IPS-18c (cell line): ENCODE measurements around the gene RNF135.
"Not testable (repeated sequence)": the region's sequence is repeated elsewhere in the genome, so short reads cannot be mapped to it uniquely, and the experiment has no call there.

Experiments
- H3K4me3 ChIP-seq: 2 replicates; pipeline ENCODE4 v1.7.0; 2013; ENCODE audit warnings: low read depth, mild to moderate bottlenecking, low read length, moderate library complexity; ENCODE audit not compliant: insufficient read depth
- H3K9me3 ChIP-seq: one replicate; pipeline ENCODE4 v1.6.1; 2013; ENCODE audit warnings: mild to moderate bottlenecking, low read length, moderate library complexity; ENCODE audit not compliant: control insufficient read depth, insufficient read depth

Gene RNF135

GRCh38 chr17:30950669-30951399 is 20.0 kb upstream of the RNF135 start:
- no peak overlapping the region for H3K4me3 ChIP-seq
- H3K9me3 ChIP-seq, result no peaks in the 10 kb centered on the region

GRCh38 chr17:30952638-30953393 is 18.0 kb upstream of the RNF135 start:
- no peak overlapping the region for H3K4me3 ChIP-seq
- no peaks in the 10 kb centered on the region for H3K9me3 ChIP-seq

- no peaks in the 10 kb centered on the region for H3K9me3 ChIP-seq
- H3K4me3 ChIP-seq, result no peak overlapping the region
Measured at GRCh38 chr17:30954046-30954830, 16.6 kb upstream of the RNF135 start.

- Histone ChIP-seq H3K4me3 (no peak overlapping the region), H3K9me3 (no peaks in the 10 kb centered on the region)
Measured at GRCh38 chr17:30956764-30957374, 14.0 kb upstream of the RNF135 start.

GRCh38 chr17:30957741-30958140 is 13.1 kb upstream of the RNF135 start:
- Histone ChIP-seq H3K9me3 (no peaks in the 10 kb centered on the region), H3K4me3 (no peak overlapping the region)

- Histone ChIP-seq H3K9me3 (no peaks in the 10 kb centered on the region), H3K4me3 (no peak overlapping the region)
Measured at GRCh38 chr17:30958187-30958586, 12.7 kb upstream of the RNF135 start.

- no peak overlapping the region for H3K4me3 ChIP-seq
Measured at GRCh38 chr17:30961209-30962188, 9.3 kb upstream of the RNF135 start.

GRCh38 chr17:30964312-30964711 is 6.5 kb upstream of the RNF135 start:
- not testable (repeated sequence) for H3K9me3 ChIP-seq, H3K4me3 ChIP-seq

More at GRCh38 chr17:30961209-30962188, 9.3 kb upstream of the RNF135 start:
- no peaks in the 10 kb centered on the region for H3K9me3 ChIP-seq

GRCh38 chr17:30964876-30965275 is 6.0 kb upstream of the RNF135 start:
- Histone ChIP-seq H3K4me3 (no peak overlapping the region), H3K9me3 (no peaks in the 10 kb centered on the region)

GRCh38 chr17:30965686-30966085 is 5.2 kb upstream of the RNF135 start:
- H3K4me3 ChIP-seq, result no peak overlapping the region
- H3K9me3 ChIP-seq, result no peaks in the 10 kb centered on the region

- H3K9me3 ChIP-seq, H3K4me3 ChIP-seq: not testable (repeated sequence)
Measured at GRCh38 chr17:30967911-30968310, 2.9 kb upstream of the RNF135 start.

- Histone ChIP-seq H3K9me3 (peaks cover 2% of the 10 kb centered on the region), H3K4me3 (peak overlapping the region; percentile 72)
Measured at GRCh38 chr17:30969989-30970830, 629 bp upstream of the RNF135 start.

GRCh38 chr17:30975042-30975820 is 4.4 kb downstream of the RNF135 start:
- peaks cover 4% of the 10 kb centered on the region for H3K9me3 ChIP-seq
- H3K4me3 ChIP-seq, result no peak overlapping the region

GRCh38 chr17:30979919-30980318 is 9.1 kb downstream of the RNF135 start:
- H3K9me3 ChIP-seq, H3K4me3 ChIP-seq: not testable (repeated sequence)
